ENCODE data around the gene QSOX1. TPM values are rescaled to one million over a fixed set of nuclear protein-coding genes. Genes with fewer than 3 reads are reported as not detected.

Gene QSOX1
- polyA plus RNA-seq, 1 donor from 2014 or later: 10.4 TPM

GRCh38 chr1:180247061-180247460 lies 92.4 kb downstream of the QSOX1 start:
- H3K27ac Mint-ChIP-seq: no peak overlapping the region
- no peaks in the 10 kb centered on the region for H3K36me3 Mint-ChIP-seq
- H3K9me3 Mint-ChIP-seq: no peaks in the 10 kb centered on the region
- no peaks in the 10 kb centered on the region for H3K4me1 Mint-ChIP-seq
- peaks cover 26% of the 10 kb centered on the region for H3K27me3 Mint-ChIP-seq
- no peak overlapping the region for H3K4me3 Mint-ChIP-seq

GRCh38 chr1:180247580-180247979 lies 92.9 kb downstream of the QSOX1 start:
- H3K9me3 Mint-ChIP-seq: no peaks in the 10 kb centered on the region
- peaks cover 25% of the 10 kb centered on the region for H3K27me3 Mint-ChIP-seq
- H3K4me3 Mint-ChIP-seq: no peak overlapping the region
- H3K4me1 Mint-ChIP-seq: peaks cover 0 to 2% (median 0%) of the 10 kb centered on the region in 3 donors
- no peaks in the 10 kb centered on the region for H3K36me3 Mint-ChIP-seq
- H3K27ac Mint-ChIP-seq: no peak overlapping the region

GRCh38 chr1:180248176-180248575 lies 93.5 kb downstream of the QSOX1 start:
- H3K9me3 Mint-ChIP-seq: no peaks in the 10 kb centered on the region
- H3K36me3 Mint-ChIP-seq: no peaks in the 10 kb centered on the region
- no peak overlapping the region for H3K27ac Mint-ChIP-seq
- H3K27me3 Mint-ChIP-seq: peaks cover 29% of the 10 kb centered on the region
- no peak overlapping the region for H3K4me3 Mint-ChIP-seq
- peaks cover 0 to 4% (median 0%) of the 10 kb centered on the region in 3 donors for H3K4me1 Mint-ChIP-seq

- no peak overlapping the region for H3K27ac Mint-ChIP-seq
- H3K4me1 Mint-ChIP-seq: peaks cover 0 to 4% (median 0%) of the 10 kb centered on the region in 3 donors
- no peak overlapping the region for H3K4me3 Mint-ChIP-seq
- H3K9me3 Mint-ChIP-seq: no peaks in the 10 kb centered on the region
- no peaks in the 10 kb centered on the region for H3K36me3 Mint-ChIP-seq
- peaks cover 26% of the 10 kb centered on the region for H3K27me3 Mint-ChIP-seq
Observed at GRCh38 chr1:180248731-180249681, 94.3 kb downstream of the QSOX1 start.

GRCh38 chr1:180249725-180250498 lies 95.2 kb downstream of the QSOX1 start:
- peaks cover 27% of the 10 kb centered on the region for H3K27me3 Mint-ChIP-seq
- no peaks in the 10 kb centered on the region for H3K36me3 Mint-ChIP-seq
- no peak overlapping the region for H3K27ac Mint-ChIP-seq
- no peaks in the 10 kb centered on the region for H3K9me3 Mint-ChIP-seq
- H3K4me1 Mint-ChIP-seq: peaks cover 0 to 4% (median 0%) of the 10 kb centered on the region in 3 donors
- no peak overlapping the region for H3K4me3 Mint-ChIP-seq

GRCh38 chr1:180250499-180250770 lies 95.8 kb downstream of the QSOX1 start:
- H3K4me3 Mint-ChIP-seq: no peak overlapping the region
- H3K4me1 Mint-ChIP-seq: peaks cover 0 to 4% (median 0%) of the 10 kb centered on the region in 3 donors
- H3K9me3 Mint-ChIP-seq: no peaks in the 10 kb centered on the region
- no peak overlapping the region for H3K27ac Mint-ChIP-seq
- H3K36me3 Mint-ChIP-seq: no peaks in the 10 kb centered on the region
- H3K27me3 Mint-ChIP-seq: peaks cover 26% of the 10 kb centered on the region

GRCh38 chr1:180250883-180251509 lies 96.3 kb downstream of the QSOX1 start:
- H3K27ac Mint-ChIP-seq: no peak overlapping the region

GRCh38 chr1:180251526-180252305 lies 97.0 kb downstream of the QSOX1 start:
- no peaks in the 10 kb centered on the region for H3K9me3 Mint-ChIP-seq
- peaks cover 32% of the 10 kb centered on the region for H3K27me3 Mint-ChIP-seq
- peaks cover 0 to 4% (median 0%) of the 10 kb centered on the region in 3 donors for H3K4me1 Mint-ChIP-seq
- no peaks in the 10 kb centered on the region for H3K36me3 Mint-ChIP-seq
- H3K27ac Mint-ChIP-seq: no peak overlapping the region
- H3K4me3 Mint-ChIP-seq: no peak overlapping the region

More at GRCh38 chr1:180250883-180251509, 96.3 kb downstream of the QSOX1 start:
- Mint-ChIP-seq H3K4me1 (peaks cover 0 to 4% (median 0%) of the 10 kb centered on the region in 3 donors), H3K27me3 (peaks cover 25% of the 10 kb centered on the region), H3K4me3 (no peak overlapping the region), H3K36me3 (no peaks in the 10 kb centered on the region), H3K9me3 (no peaks in the 10 kb centered on the region)

- no peaks in the 10 kb centered on the region for H3K36me3 Mint-ChIP-seq
- H3K27me3 Mint-ChIP-seq: peaks cover 35% of the 10 kb centered on the region
- peak overlapping the region in 1 of 3 donors; percentile 1 for H3K27ac Mint-ChIP-seq
- H3K9me3 Mint-ChIP-seq: no peaks in the 10 kb centered on the region
- peaks cover 0 to 4% (median 0%) of the 10 kb centered on the region in 3 donors for H3K4me1 Mint-ChIP-seq
- H3K4me3 Mint-ChIP-seq: peak overlapping the region in 1 of 4 donors; percentile 2
Observed at GRCh38 chr1:180252638-180253536, 98.2 kb downstream of the QSOX1 start.

Other genes starting within 250 kb of the QSOX1 start
- 61.1 TPM for gene CEP350, start 200.1 kb upstream of the QSOX1 start, polyA plus RNA-seq
- 0.25 TPM for gene LHX4, start 75.4 kb downstream of the QSOX1 start, polyA plus RNA-seq